Measurements from ENCODE around the gene DUSP9. TPM values are rescaled to one million over a fixed set of nuclear protein-coding genes. Genes with fewer than 3 reads are reported as not detected.
A peak's percentile ranks its signal among the peaks of the same experiment; 100 is the strongest.
"Not testable (repeated sequence)": the region's sequence is repeated elsewhere in the genome, so short reads cannot be mapped to it uniquely, and the experiment has no call there.

The DUSP9 gene
- total RNA-seq, 1 donor from 2014 or later: 1.7 TPM

DNA sequence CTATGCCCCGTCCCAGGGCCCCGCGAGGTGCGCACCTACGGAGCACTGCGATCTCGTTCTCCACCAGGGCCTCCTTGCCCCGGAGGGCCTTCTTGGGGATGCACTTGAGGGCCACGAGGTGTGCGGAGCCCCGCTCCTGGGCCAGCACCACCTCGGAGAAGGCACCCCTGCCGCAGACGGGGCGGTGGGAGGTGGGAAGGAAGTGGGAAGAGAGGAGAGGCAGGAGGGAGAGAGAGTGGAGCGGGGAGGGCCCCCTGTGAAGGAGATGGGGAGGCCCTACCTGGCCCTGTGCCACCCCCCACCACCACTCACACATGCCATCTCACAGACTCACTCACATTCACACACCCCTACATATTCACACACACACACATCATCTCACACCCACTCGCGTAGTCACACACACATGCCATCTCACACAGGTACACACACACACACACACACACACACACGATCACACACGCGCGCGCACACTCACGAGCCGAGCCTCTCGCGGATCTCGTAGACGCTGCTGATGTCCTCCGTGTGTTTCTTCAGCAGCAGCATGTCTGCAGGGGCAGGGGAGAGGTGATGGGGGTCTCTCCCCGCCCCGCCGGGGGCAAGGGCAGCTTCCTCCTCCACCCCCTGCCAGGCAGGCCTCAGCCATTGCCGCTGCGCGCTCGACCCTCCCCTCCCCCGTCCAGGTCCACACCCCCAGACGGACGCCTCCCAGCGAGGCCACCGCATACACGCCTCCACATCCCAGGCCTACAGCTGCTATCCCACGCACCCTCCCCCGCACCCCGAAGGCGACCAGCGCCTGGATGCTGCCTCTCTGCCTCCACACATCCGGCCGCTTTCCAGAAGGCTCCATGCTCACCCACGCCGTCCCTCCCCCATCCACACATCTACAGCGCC is 25.8 kb downstream of the DUSP9 start:
- DNase-seq: no peak

DNA sequence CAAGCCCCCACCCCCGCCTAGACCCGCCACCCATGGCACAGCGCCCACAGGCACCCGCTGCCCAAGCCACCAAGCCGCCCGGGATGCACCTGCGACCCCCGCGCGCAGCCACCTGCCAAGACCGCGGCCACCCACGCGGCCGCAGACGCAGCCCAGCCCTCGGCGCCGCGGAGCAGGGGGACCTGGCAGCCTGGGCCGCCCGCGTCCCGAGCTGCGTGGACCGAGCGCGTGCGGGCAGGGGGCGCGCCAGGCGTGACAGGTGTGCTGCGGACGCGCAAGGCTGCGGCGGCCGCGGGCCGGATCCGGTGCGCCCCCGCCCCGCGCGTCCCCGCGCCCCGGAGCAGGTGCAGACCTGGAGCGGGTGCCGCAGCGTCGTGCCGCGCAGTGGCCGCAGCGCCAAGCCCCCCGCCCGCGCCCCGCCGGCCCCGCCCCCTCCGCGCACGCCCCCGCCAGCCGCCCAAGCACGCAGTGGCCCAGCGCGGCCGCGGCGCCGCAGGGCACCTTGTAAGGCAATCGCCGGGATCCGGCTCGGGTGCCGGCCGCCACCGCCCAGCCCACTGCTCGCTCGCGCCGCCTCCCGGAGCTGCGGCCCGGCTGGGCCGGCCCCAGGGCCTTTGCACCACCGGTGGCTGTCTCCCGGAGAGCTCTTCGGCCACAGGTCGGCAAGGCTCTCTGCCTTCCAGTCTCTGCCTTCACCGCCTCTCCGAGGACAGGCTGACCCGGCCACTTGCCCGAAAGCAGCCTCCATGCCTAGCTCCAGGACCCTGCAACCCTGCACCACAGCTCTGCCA is 26.6 kb downstream of the DUSP9 start, which contains the start of gene PNCK:
Gene PNCK (minus strand): TSS at position 386 of the 791 bp plus-strand sequence. CDS start 737 bp downstream, outside the sequence.
- no peak for DNase-seq

DNA sequence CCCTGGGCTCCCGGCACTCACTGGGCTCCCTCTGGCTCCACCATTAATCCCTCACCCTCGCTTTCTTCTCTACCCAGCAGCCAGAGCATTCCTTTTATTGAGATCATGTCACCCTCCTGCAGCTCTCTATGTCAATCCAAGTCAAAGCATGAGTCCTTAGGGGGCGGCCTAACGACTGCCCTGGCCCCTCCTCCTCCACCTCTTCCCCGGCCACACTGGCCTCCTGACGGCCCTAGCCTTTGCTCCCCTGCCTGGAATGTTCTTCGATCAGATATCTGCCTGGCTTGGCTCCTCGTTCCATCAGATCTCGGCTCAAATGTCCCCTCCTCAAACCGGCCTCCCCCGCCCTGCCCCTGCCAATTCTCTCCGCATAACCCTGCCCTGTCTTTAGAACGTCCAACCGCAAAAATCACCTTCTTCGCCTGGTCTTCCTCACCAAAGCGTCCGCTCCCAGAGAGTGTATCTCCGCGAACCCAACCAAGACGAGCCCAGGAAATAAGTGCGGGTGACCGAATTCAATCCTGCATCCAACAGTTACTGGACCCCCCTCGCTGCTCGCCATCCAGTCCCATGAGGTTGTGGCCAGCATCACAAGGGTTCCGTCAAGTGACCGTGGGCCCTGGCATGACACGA is 27.3 kb downstream of the DUSP9 start:
- no peak for DNase-seq

DNA sequence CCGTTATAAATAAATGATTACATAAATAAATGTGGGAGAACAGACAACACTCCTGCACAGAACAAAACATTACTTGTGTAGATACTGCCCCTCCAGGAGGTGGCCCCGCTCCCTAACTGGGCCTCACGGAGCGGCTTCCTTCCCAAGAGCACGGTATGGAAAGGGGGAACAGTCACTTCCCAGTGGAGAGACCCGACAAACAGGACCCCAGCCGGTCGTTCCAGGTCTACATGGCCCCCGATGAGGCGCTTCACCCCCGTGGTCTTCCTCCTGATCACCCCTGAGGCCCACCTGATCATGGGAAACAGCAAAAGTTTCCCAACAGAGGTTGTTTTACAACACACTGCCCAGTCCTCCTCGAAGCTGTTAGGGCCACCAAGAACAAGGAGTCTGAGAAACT is 34.2 kb downstream of the DUSP9 start:
- DNase-seq: no peak

DNA sequence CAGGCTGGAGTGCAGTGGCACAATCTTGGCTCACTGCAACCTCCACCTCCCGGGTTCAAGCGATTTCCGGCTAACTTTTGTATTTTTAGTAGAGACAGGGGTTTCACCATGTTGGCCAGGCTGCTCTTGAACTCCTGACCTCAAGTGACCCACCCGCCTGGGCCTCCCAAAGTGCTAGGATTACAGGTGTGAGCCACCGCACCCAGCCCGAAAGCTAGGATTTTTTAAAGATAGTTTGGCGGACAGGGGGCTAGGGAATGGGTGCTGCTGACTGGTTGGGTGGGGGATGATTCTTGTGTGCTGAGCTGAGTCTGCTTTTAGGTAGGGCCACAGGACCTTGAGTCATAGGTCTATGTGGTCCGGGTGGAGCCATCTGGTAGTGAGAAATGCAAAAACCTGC is 36.5 kb downstream of the DUSP9 start:
- not testable (repeated sequence) for DNase-seq

DNA sequence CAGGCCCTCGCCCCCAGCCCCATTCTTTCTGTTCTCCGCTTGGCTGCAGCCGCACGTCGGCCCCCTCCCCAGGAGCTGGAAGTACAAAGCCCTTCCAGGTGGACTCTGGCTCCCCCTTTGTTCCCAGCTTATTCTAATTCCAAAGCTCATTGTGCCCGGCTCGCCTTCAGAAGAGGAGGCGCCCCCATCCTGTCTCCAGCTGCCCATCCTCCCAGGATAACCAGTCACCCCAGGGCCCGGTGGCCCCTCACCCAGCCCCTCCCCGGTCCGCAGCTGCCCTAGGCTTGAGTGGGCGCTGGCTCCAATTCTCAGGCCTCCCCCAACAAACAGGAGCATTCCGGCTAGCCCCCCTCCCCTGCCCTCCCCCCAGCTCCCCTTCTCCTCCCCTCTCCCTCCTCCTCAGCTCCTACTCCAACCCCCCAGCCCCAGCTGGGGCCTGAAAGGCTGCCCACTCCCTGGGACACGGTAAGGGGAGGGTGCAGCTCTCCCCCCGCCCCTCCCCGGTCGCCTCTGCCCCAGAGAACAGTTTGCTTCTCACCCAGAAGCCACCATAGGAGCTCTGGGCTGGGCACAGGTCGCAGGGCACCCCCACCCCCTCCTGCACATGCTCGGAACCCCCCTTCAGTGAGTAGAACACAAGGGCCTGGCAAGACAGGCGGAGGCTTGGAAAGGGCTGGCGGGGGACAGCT is 37.6 kb downstream of the DUSP9 start:
- DNase-seq: no peak

DNA sequence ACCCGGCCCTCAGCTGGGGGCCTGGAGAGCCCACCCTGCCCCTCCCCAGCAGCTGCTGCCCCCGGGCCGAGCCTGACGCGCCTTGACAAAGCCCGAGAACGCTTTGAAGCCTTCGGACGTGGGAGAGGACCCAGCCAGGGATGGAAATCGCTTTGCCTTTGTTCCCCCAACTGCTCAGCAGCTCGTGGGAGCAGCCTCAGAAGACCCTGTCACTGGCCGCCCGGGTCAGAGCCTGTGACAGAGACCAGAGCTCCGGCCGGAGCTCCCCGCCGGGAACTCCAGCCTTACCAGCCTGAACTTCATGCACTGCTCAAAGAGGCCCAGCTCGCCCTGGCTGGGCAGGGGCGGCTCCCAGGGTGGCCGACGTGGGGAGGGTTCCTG is 38.1 kb downstream of the DUSP9 start:
- DNase-seq: no peak

DNA sequence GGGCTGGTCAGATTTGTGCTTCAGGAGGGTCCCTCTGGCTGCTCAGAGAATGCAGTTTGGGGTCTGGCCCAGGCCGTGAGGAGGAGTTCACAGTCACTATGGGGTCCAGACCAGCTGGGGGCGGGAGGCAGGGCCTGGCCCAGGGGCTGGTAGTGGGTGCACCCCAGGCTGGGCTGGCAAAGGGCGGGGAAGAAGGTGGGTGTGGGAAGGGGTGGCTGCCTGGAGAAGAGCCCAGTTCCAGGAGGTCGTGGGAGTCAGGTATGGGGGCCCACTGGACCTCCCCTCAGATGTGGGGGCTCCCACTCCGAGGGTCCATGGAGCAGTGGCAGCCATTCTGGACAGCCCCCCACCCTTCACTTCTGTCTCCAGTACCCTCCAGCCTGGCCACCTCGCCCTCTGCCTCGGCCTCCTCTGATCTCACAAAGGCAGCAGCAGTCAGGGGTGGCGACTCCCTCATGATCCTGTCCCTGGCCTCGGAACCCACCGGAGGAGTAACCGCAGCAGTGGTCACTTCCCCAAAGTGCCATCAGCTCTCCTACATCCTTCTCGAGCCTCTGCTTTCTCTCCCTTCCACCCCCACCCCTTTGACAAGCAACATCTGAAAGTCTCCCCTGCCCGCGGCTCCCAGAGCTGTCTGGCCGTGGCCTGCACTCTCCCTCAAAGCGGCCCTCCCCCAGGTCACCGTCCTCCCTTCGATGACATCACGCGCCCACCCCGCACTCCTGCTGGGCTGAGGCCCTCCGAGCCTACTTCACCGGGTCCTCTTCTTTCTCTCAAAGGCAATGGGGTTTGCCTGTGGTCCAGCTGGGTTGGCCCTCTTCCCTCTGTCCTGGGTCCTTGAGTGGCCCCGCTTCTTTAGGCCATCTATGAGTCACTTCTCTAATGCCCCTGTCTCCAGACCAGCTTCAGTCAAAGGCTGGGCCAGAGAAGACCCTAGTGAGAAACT is 39.0 kb downstream of the DUSP9 start:
- no peak for DNase-seq

DNA sequence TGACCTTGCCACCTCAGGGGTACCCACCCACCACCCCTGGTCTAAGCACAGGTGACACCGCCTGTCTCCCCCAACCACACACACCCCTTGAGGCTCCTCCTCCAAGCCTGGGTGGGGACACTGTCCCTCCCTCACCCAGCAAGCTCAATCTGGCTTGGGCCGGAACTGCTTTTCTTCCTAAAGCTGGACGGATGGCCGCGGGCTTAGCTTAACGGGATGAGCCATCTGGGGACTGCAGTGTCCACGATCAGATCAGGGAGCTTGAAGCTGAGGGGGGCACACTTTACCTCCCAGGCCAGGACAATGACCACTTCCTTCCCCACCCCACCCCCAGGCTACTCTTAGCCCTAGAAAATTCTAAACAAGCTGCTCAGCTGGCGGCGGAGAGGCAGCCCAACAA is 39.7 kb downstream of the DUSP9 start:
- no peak for DNase-seq

DNA sequence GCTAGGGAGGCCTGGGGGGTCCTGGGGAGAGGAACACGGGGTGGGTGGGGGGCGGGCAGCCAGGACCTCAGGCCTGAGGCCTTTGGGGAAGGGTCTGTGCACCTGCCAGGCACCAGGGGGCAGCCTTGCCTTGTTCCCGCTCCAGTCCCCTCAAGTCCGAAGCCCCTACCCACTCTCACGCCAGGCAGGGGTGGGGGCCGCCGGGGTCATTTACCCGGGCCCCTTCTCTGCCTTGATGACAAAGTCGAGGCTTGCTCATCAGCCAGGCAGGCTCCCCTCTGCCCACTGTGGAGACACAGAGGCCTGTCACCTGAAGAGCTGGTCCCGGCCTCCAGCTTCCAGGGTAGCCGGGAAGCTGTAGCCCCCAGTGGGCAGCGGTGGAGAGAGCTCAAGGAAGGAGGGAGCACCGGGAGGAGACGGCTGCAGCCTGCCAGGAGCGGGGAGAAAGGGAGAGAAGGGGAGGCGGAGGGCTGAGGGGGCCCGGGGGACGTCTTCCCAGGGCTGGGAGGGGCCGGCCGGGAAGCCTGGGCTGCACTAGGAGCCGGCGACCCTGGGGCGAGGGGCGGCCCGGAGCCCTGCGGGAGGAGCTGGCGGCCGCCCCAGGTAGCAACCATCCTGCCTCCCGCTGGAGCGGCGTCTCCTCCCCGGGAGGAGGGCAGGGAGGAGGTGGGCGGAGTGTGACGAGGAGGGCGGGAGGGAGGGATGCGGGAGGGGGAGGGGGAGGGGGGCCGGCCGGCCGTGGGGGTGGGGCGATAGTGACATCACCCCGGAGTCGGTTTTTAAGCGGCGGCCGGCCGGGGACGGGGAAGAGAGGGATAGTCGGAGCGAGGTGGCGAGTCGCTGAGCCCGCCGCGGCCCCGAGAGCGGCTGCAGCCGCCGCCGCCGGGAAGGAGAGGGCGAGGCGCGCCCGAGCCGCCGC is 40.4 kb downstream of the DUSP9 start, which contains the start of gene SLC6A8:
Gene SLC6A8 (plus strand): TSS at position 806 of the 919 bp plus-strand sequence. CDS start 649 bp downstream, outside the sequence.
- DNase-seq: peak; percentile 53

DNA sequence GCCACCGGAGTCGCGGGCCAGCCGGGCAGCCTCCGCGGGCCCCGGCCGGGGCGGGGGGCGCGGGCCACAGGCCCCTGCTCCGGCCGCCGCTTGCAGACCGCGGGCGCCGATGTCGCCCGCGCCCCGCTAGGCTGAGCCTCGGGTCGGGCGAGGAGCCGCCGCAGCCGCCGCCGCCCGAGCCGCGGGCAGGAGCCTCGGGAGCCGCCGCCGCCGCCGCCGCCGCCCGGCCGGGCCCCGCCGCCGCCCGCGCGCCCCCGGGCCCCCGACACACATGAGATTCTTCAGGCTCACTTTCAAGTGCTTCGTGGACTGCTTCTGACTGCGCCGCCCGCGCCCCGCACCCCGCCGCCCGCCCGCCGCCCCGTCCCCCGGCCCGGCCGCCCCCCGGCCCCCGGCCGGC is 41.1 kb downstream of the DUSP9 start:
- no peak for DNase-seq

DNA sequence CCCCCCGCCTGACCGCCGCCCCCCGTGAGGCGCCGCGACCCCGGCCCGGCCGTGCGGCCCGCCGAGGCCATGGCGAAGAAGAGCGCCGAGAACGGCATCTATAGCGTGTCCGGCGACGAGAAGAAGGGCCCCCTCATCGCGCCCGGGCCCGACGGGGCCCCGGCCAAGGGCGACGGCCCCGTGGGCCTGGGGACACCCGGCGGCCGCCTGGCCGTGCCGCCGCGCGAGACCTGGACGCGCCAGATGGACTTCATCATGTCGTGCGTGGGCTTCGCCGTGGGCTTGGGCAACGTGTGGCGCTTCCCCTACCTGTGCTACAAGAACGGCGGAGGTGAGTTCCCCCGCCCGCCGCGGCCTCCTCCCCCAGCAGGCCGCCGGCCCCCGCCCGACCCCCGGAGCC is 41.5 kb downstream of the DUSP9 start:
- no peak for DNase-seq

DNA sequence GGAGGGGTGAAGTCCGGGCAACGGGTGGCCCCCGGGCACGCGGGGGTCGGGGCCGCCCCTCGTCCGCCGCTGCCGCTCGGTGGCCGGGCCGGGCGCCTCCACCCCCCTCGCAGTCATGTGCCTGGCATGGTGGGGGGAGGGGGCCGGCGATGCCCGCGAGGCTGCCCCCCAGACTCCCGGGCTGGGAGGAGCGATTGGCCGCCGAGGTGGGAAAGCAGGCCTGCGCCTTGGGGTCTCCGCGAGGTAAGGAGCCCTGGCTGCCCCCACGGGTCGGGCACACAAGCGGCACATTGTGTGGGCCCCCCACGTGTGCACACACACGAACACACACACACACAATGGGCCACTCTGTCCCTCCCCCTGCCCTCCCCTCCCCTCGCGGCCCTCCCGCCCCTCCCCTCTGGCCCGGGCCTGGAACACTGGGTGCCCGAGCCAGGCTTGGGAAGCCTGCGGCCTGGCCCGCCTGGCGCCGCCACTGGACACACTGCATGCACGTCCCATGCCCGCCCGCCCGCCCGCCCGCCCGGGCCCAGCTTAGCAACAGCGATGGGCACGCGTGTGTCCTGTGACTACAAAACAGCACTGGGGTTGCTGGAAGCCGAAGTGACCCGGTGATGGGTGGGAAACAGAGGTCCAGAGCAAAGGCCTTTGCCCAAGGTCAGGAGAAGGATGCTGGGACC is 42.0 kb downstream of the DUSP9 start:
- peak; percentile 41 for DNase-seq

DNA sequence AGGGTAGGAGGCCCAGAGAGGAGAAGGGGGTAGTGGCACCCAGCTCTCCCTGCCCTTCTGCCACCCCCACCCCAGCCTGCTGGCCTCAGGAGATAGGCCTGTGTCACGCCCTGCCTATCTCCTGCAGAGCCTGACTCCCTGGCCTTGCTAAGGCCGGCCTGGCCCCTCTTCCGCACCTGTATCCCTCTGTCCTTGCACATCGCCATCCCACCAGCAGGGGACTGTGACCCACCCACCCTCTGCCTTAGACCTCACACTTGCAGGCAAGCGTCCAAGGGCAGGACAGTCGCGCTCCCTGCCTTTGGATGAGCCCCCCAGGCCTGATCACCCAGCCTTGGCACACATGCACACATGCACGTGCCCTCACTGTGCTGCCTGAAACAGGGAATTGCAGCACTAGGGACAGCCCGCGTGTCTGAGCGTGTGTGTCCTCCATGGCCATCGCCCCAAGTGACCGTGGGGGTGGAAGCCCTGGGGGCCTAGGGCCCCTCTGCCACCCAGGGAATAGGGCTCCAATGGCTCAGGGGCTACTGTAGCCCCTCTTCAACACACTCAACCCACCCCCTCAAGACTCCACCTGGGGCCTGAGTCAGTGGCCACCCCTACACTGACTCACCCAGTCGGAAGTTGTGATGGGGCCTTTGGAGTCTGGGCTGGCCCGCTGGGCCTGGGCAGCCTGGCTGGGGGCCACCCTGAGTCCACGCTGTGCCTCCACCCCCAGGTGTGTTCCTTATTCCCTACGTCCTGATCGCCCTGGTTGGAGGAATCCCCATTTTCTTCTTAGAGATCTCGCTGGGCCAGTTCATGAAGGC is 42.9 kb downstream of the DUSP9 start:
- DNase-seq: no peak

DNA sequence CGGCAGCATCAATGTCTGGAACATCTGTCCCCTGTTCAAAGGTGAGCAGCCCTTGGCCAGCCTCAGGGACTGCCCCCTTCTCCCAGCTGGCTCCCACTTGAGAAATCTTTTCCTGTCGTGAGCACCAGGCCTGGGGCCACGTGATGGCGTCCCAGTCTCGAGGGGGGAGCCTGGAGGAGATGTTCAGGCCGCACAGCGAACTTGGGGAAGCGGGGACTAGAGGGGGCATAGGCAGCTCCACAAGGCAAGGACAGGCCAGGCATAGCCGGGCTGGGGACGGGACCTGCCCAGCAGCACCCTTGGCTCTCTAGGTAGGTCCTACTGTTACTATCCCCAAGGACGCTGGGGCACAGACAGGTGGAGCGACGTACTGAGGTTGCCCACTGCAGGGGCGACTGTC is 43.5 kb downstream of the DUSP9 start:
- no peak for DNase-seq

DNA sequence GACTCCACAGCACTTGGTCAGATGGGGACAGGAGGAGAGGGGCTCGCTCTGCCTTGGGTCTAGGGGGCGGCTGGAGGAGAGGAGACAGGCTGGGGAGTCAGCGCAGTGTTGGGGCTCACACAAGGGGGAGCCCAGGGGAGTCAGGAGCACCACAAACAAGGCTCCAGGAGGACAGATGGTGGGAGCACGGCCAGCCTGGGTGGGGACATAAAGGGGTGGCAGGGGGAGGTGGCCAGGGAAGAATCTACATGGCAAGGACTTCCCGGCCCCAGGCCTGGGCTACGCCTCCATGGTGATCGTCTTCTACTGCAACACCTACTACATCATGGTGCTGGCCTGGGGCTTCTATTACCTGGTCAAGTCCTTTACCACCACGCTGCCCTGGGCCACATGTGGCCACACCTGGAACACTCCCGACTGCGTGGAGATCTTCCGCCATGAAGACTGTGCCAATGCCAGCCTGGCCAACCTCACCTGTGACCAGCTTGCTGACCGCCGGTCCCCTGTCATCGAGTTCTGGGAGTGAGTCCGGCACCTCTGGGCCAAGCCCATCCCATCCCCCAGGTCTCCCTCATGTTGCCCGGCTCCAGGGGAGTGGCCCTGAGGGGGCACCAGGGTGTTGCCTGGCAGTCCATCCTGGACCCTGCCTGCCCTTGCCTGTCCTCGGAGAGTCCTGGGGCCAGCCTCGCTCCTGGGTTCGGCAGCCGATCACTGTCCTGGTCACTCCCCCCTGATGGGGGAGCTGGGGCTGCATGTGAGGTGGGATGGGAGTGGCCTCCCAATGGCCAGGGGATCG is 44.2 kb downstream of the DUSP9 start:
- not testable (repeated sequence) for DNase-seq

DNA sequence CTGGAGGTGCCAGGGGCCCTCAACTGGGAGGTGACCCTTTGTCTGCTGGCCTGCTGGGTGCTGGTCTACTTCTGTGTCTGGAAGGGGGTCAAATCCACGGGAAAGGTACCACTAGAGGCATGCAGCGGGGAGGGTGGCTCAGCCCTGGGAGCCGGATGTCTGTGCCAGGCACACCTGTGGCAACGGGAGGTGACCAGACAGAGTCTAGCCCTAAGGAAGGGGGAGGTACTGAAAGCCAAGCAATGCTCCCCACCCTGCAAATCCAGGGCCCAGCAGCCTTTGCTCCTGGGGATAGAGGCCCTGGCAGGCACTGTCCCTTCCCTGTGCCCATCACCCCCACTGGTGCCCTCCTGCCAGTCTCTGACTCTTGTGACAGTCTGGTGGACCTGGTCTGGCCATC is 45.0 kb downstream of the DUSP9 start:
- no peak for DNase-seq
